Measurements from ENCODE around the gene XRCC4. TPM values are rescaled to one million over a fixed set of nuclear protein-coding genes. Genes with fewer than 3 reads are reported as not detected.
A peak's percentile ranks its signal among the peaks of the same experiment; 100 is the strongest.

XRCC4 gene
- total RNA-seq, 1 donor from 2014 or later: 45.6 TPM

DNA sequence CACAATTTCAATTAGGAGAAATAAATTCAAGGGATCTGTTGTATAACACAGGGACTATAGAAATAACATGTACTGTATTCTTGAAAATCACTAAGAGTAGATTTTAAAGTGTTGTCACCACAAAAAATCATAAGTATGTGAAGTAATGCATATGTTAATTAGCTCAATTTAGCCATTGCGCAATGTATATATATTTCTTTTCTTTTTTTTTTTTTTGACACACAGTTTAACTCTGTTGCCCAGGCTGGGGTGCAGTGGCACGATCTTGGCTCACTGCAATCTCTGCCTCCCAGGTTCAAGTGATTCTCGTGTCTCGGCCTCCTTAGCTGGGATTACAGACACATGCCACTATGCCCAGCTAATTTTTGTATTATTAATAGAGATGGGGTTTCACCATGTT lies 70.2 kb downstream of the XRCC4 start:
- Mint-ChIP-seq H3K9me3 (no peaks in the 10 kb centered on the region), H3K27ac (no peak overlapping the region)
- H3K9me3 ChIP-seq (ENCODE audit: low read depth): no peaks in the 10 kb centered on the region

GRCh38 chr5:83148370-83148769 lies 71.0 kb downstream of the XRCC4 start:
- no peak for TF ChIP-seq EZH2phosphoT487 (IDR thresholded peaks at IDR 0.05)
- TF ChIP-seq CTCF (IDR thresholded peaks at IDR 0.05): no peak
- no peak for TF ChIP-seq EZH2 (IDR thresholded peaks at IDR 0.05)
- Histone ChIP-seq H4K20me1 (ENCODE audit: low read depth) (no peaks in the 10 kb centered on the region), H3K36me3 (no peaks in the 10 kb centered on the region), H3K27me3 (no peaks in the 10 kb centered on the region), H3F3A (ENCODE audit: low read depth) (no peaks in the 10 kb centered on the region), H3K27ac (no peak overlapping the region), H3K4me2 (no peak overlapping the region), H3K9ac (no peak overlapping the region), H3K79me2 (ENCODE audit: low read depth) (no peaks in the 10 kb centered on the region), H3K9me3 (ENCODE audit: low read depth) (no peaks in the 10 kb centered on the region), H2AFZ (replicated peaks) (no peak overlapping the region), H3K4me1 (no peaks in the 10 kb centered on the region), H3K4me3 (no peak overlapping the region)
- H3K4me3 Mint-ChIP-seq: no peak overlapping the region
- peaks cover 13% of the 10 kb centered on the region for H3K4me1 Mint-ChIP-seq
- H3K36me3 Mint-ChIP-seq: no peaks in the 10 kb centered on the region
- H3K9me3 Mint-ChIP-seq: no peaks in the 10 kb centered on the region
- H3K27ac Mint-ChIP-seq: no peak overlapping the region
- no peaks in the 10 kb centered on the region for H3K27me3 Mint-ChIP-seq (ENCODE audit: insufficient read depth, low read depth)
- DNase-seq (ENCODE audit: low spot score): no peak

More for the DNA sequence above, 70.2 kb downstream of the XRCC4 start:
- Mint-ChIP-seq H3K4me1 (peaks cover 6% of the 10 kb centered on the region), H3K4me3 (no peak overlapping the region), H3K36me3 (no peaks in the 10 kb centered on the region), H3K27me3 (ENCODE audit: insufficient read depth, low read depth) (no peaks in the 10 kb centered on the region)
- H3F3A ChIP-seq (ENCODE audit: low read depth): no peaks in the 10 kb centered on the region
- H3K27ac ChIP-seq: no peak overlapping the region
- DNase-seq (ENCODE audit: low spot score): no peak
- H3K79me2 ChIP-seq (ENCODE audit: low read depth): no peaks in the 10 kb centered on the region
- TF ChIP-seq EZH2 (IDR thresholded peaks at IDR 0.05) (no peak), CTCF (IDR thresholded peaks at IDR 0.05) (no peak), EZH2phosphoT487 (IDR thresholded peaks at IDR 0.05) (no peak)
- no peaks in the 10 kb centered on the region for H3K4me1 ChIP-seq
- no peak overlapping the region for H3K4me3 ChIP-seq
- no peaks in the 10 kb centered on the region for H3K27me3 ChIP-seq
- H3K4me2 ChIP-seq: no peak overlapping the region
- no peaks in the 10 kb centered on the region for H3K36me3 ChIP-seq
- no peak overlapping the region for H3K9ac ChIP-seq
- no peak overlapping the region for H2AFZ ChIP-seq (replicated peaks)
- H4K20me1 ChIP-seq (ENCODE audit: low read depth): no peaks in the 10 kb centered on the region

DNA sequence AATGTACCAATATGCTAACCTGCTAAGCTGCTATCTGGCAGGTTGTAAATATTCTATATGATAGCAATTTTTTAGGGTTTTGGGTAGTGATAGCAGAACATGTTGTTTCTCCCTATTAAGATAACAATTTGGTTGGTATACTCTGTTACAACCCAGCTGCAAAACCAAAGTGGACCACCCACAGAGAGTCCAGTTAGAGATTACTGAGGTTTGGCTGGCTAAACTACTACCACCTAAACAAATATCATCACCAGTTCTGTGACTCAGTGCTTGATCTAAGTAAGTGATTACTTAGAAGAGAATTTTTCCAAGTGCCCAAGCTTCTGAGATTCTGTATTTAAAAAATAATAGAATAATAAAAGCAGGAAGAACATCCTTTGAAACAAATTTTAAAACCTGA lies 72.3 kb downstream of the XRCC4 start:
- Histone ChIP-seq H3K36me3 (no peaks in the 10 kb centered on the region), H3K9me3 (ENCODE audit: low read depth) (no peaks in the 10 kb centered on the region), H3K79me2 (ENCODE audit: low read depth) (no peaks in the 10 kb centered on the region), H3K4me2 (no peak overlapping the region), H3K4me3 (no peak overlapping the region), H4K20me1 (ENCODE audit: low read depth) (no peaks in the 10 kb centered on the region), H3K27ac (no peak overlapping the region), H3K4me1 (no peaks in the 10 kb centered on the region), H3F3A (ENCODE audit: low read depth) (no peaks in the 10 kb centered on the region), H3K9ac (no peak overlapping the region), H3K27me3 (no peaks in the 10 kb centered on the region), H2AFZ (replicated peaks) (no peak overlapping the region)
- Mint-ChIP-seq H3K27me3 (ENCODE audit: insufficient read depth, low read depth) (no peaks in the 10 kb centered on the region), H3K36me3 (no peaks in the 10 kb centered on the region), H3K9me3 (no peaks in the 10 kb centered on the region), H3K27ac (no peak overlapping the region), H3K4me3 (no peak overlapping the region), H3K4me1 (peaks cover 15% of the 10 kb centered on the region)
- TF ChIP-seq EZH2 (IDR thresholded peaks at IDR 0.05) (no peak), EZH2phosphoT487 (IDR thresholded peaks at IDR 0.05) (no peak), CTCF (IDR thresholded peaks at IDR 0.05) (no peak)
- DNase-seq (ENCODE audit: low spot score): peak; percentile 29

Data from neural progenitor cell (in vitro differentiated cells).